Endothelial cell of umbilical vein (primary cell): Measurements from ENCODE around the gene FAM228B. TPM values are rescaled to one million over a fixed set of nuclear protein-coding genes. Genes with fewer than 3 reads are reported as not detected.

ENCODE experiments used
- BruUV-seq: library from RNA; stranded (reverse); fragments of 400-500 nt; replicated peaks from 2 replicates; lab custom pipeline; 2021; lab: Mats Ljungman, UMichigan
- CTCF ChIA-PET: fragments of 300-600, 350-600 bp; sonication (Branson Sonifier 250); formaldehyde crosslinking; loops from one replicate; lab custom pipeline; 2021; ENCODE audit warnings: antibody characterized with exemption, inconsistent platforms; lab: Charles Lee
- POLR2A ChIA-PET: fragments of 300-600, 350-600 bp; sonication (Branson Sonifier 250); formaldehyde crosslinking; loops from one replicate; lab custom pipeline; 2021; ENCODE audit warnings: antibody characterized with exemption, inconsistent platforms; lab: Charles Lee
- DNase-seq: peaks from one replicate; pipeline ENCODE4 v3.0.0-alpha.2; 2011; ENCODE audit warnings: low read depth, low spot score
- FAIRE-seq: peaks from 2 replicates; lab custom pipeline; 2011; peaks lifted over from hg19 to GRCh38; lab: Jason Lieb, UNC
- H2AFZ ChIP-seq: 2 replicates; pipeline ENCODE4 v1.6.0; 2012; ENCODE audit warnings: low read depth, low read length, control low read depth, inconsistent platforms
- H3K27ac ChIP-seq: 2 replicates; pipeline ENCODE4 v1.5.1; 2011; ENCODE audit warnings: low read depth, mild to moderate bottlenecking, control low read depth, low read length, moderate library complexity; ENCODE audit not compliant: insufficient read depth
- H3K27me3 ChIP-seq, 2 experiments: 2 replicates each; pipeline versions ENCODE4 v1.6.0 to v1.6.1; 2011; ENCODE audit warnings: low read length in 2 of 2, mixed read lengths in 1 of 2; ENCODE audit not compliant: control insufficient read depth in 2 of 2, insufficient read depth in 2 of 2
- H3K36me3 ChIP-seq, 2 experiments: 2 replicates in 1 of 2; 3 replicates in 1 of 2; pipeline ENCODE4 v1.5.1; 2011; ENCODE audit warnings: low read length in 2 of 2, mild to moderate bottlenecking in 1 of 2, moderate library complexity in 1 of 2; ENCODE audit not compliant: control insufficient read depth in 2 of 2, insufficient read depth in 2 of 2; ENCODE audit errors: extremely low read depth in 1 of 2
- H3K4me1 ChIP-seq: 3 replicates; pipeline ENCODE4 v1.5.1; 2011; ENCODE audit warnings: mild to moderate bottlenecking, low read length; ENCODE audit not compliant: control insufficient read depth, insufficient read depth; ENCODE audit errors: extremely low read depth
- H3K4me2 ChIP-seq: 2 replicates; pipeline ENCODE4 v1.6.1; 2011; ENCODE audit warnings: low read length, control low read depth, mixed read lengths; ENCODE audit not compliant: insufficient read depth
- H3K4me3 ChIP-seq, 3 experiments: fragments of 200-600 bp in 1 of 3; sonication (generic), shearing (Covaris generic) in 1 of 3; replicated peaks in 1 of 3; 2 replicates each; pipeline ENCODE4 v1.5.1; 2011 to 2016; ENCODE audit warnings: control low read depth in 3 of 3, low read length in 3 of 3, mild to moderate bottlenecking in 2 of 3, inconsistent platforms in 1 of 3, low read depth in 1 of 3, moderate library complexity in 1 of 3; ENCODE audit not compliant: insufficient read depth in 1 of 3
- H3K79me2 ChIP-seq: 2 replicates; pipeline ENCODE4 v1.6.0; 2012; ENCODE audit warnings: low read length, inconsistent platforms; ENCODE audit not compliant: control insufficient read depth, insufficient read depth
- H3K9ac ChIP-seq: replicated peaks from 2 replicates; pipeline ENCODE3; 2011; ENCODE audit warnings: low read length, control low read depth; ENCODE audit not compliant: insufficient read depth; ENCODE audit errors: extremely low read depth
- H3K9me1 ChIP-seq: replicated peaks from 3 replicates; pipeline ENCODE4 v1.6.0; 2011; ENCODE audit warnings: mild to moderate bottlenecking, low read length; ENCODE audit not compliant: control insufficient read depth, insufficient read depth; ENCODE audit errors: extremely low read depth
- H3K9me3 ChIP-seq: replicated peaks from 2 replicates; pipeline ENCODE4 v1.5.1; 2012; ENCODE audit warnings: low read length, inconsistent platforms; ENCODE audit not compliant: control insufficient read depth, insufficient read depth
- H4K20me1 ChIP-seq: replicated peaks from 2 replicates; pipeline ENCODE3; 2011; ENCODE audit warnings: mild to moderate bottlenecking, low read length; ENCODE audit not compliant: control insufficient read depth, insufficient read depth; ENCODE audit errors: extremely low read depth
- CTCF ChIP-seq, 2 donors: IDR thresholded peaks; 1 replicate in 1 of 2; 2 replicates in 1 of 2; pipeline ENCODE4 v1.5.1; 2011; ENCODE audit warnings: low read length in 2 of 2, mild to moderate bottlenecking in 2 of 2, moderate library complexity in 2 of 2, control low read depth in 1 of 2, inconsistent platforms in 1 of 2, low read depth in 1 of 2; ENCODE audit not compliant: insufficient read depth in 1 of 2; ENCODE audit errors: extremely low read depth in 1 of 2
- EZH2 ChIP-seq: IDR thresholded peaks from 2 replicates; pipeline ENCODE4 v1.6.1; 2012; ENCODE audit warnings: borderline replicate concordance, low read depth, mild to moderate bottlenecking, moderate library complexity, low read length, inconsistent platforms; ENCODE audit not compliant: severe bottlenecking
- FOS ChIP-seq: IDR thresholded peaks from 2 replicates; pipeline ENCODE4 v1.6.1; 2011; ENCODE audit warnings: mild to moderate bottlenecking, low read length, moderate library complexity, borderline replicate concordance; ENCODE audit not compliant: insufficient read depth
- GATA2 ChIP-seq: IDR thresholded peaks from 2 replicates; pipeline ENCODE4 v1.7.0; 2011; ENCODE audit warnings: low read depth, mild to moderate bottlenecking, moderate library complexity, mixed read lengths, low read length; ENCODE audit not compliant: insufficient read length, insufficient read depth
- JUN ChIP-seq: IDR thresholded peaks from 2 replicates; pipeline ENCODE4 v1.6.1; 2011; ENCODE audit warnings: borderline replicate concordance, low read depth; ENCODE audit not compliant: insufficient read length, insufficient read depth
- MYC ChIP-seq: IDR thresholded peaks from one replicate; pipeline ENCODE4 v1.6.1; 2011; ENCODE audit warnings: mild to moderate bottlenecking, low read depth, low read length
- POLR2A ChIP-seq: IDR thresholded peaks from 2 replicates; pipeline ENCODE4 v1.6.1; 2012; ENCODE audit warnings: low read depth, mild to moderate bottlenecking, control low read depth, low read length
- POLR2AphosphoS5 ChIP-seq: IDR thresholded peaks from 2 replicates; pipeline ENCODE4 v1.6.1; 2012; ENCODE audit warnings: low read depth, mild to moderate bottlenecking, control low read depth, low read length, moderate library complexity; ENCODE audit not compliant: insufficient read depth
- dilution Hi-C: fragments of 300-500 bp; cut with MboI; formaldehyde crosslinking; loops from one replicate; pipeline ENCODE4 v1.15.0; 2019; ENCODE audit warnings: low sequenced_read_pairs; ENCODE audit not compliant: extremely low pct_ligation_motif_present
- intact Hi-C: fragments of 100-400 bp; cut with micrococcal nuclease; formaldehyde crosslinking; loops from one replicate; pipeline ENCODE4 v1.10.0; 2022
- polyA plus RNA-seq, 4 experiments: library from polyadenylated mRNA; depleted of rRNA in 3 of 4; stranded (reverse) in 3 of 4; unstranded in 1 of 4; fragments of >200 nt; gene quantifications; 2 replicates each; pipeline versions ENCODE4 v1.2.1 to v1.2.3, GENCODE V29; 2011 to 2012; ENCODE audit warnings: missing spikeins in 1 of 4
- total RNA-seq: library from RNA; stranded (reverse); gene quantifications from 2 replicates; pipeline ENCODE4 v1.2.3, GENCODE V29; 2021
- TF ChIP-seq, protein P1 (sequence below): IDR thresholded peaks from 2 replicates; pipeline ENCODE4 v1.6.1; 2011; ENCODE audit not compliant: insufficient read depth, insufficient read length

Gene FAM228B
- total and polyA plus RNA-seq, 2 donors (not counting 3 experiments of a cell fraction or from before 2014, with no cell fraction given), result 1.6 to 11.9 TPM

- H3K9me3 ChIP-seq, result no peaks in the 10 kb centered on the region
- peak within 1 kb of the TSS; percentile 74 for H3K4me2 ChIP-seq
- H2AFZ ChIP-seq, result peak within 1 kb of the TSS; percentile 69
- peaks cover 12% of the 10 kb centered on the region for H3K4me1 ChIP-seq
- TSS peak; percentile 72 for BruUV-seq
- dilution Hi-C loops, result no loop called here
- peak within 1 kb of the TSS; percentile 18 for H3K27ac ChIP-seq
- H3K79me2 ChIP-seq, result peaks cover 34% of the 10 kb centered on the region
- H3K27me3 ChIP-seq, result no peaks in the 10 kb centered on the region
- H3K9me1 ChIP-seq, result no peaks in the 10 kb centered on the region
- intact Hi-C loops, result loop anchor here (1.0 to 2.0 kb wide), 5 partner anchors 8 to 149 kb away; partner anchors contain the start of genes ATAD2B, TP53I3 and WDCP
- H4K20me1 ChIP-seq, result no peaks in the 10 kb centered on the region
- peaks cover 7 to 12% of the 10 kb centered on the region in 2 experiments for H3K36me3 ChIP-seq
- peak; percentile 69 for TF ChIP-seq POLR2AphosphoS5
- TF ChIP-seq, protein P1, sequence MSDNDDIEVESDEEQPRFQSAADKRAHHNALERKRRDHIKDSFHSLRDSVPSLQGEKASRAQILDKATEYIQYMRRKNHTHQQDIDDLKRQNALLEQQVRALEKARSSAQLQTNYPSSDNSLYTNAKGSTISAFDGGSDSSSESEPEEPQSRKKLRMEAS, result no peak
- TF ChIP-seq POLR2A, result peak; percentile 79
- TF ChIP-seq FOS, result peak; percentile 12
- no peak for TF ChIP-seq EZH2
- no peak for TF ChIP-seq GATA2
- no peak for TF ChIP-seq MYC
- TF ChIP-seq JUN, result no peak
- TF ChIP-seq CTCF (IDR thresholded peaks at IDR 0.05; ENCODE audit: extremely low read depth in 1 of 2, insufficient read depth in 1 of 2, low read depth in 1 of 2, low read length in 2 of 2), result no peak
- DNase-seq (peak; percentile 98), FAIRE-seq (peak; percentile 97)
- CTCF ChIA-PET, result interaction anchor here (0.6 to 2.0 kb wide), 7 partner anchors 9 to 283 kb away, joined by 3 to 15 read pairs (median 6); partner anchors contain the start of genes ATAD2B, TP53I3 and WDCP
- POLR2A ChIA-PET, result interaction anchor here (0.6 to 1.9 kb wide), 5 partner anchors 8 to 149 kb away, joined by 3 to 8 read pairs (median 5); partner anchors contain the start of genes MFSD2B, TP53I3 and WDCP
- H3K4me3 ChIP-seq, result peak within 1 kb of the TSS; percentile 79 to 92 (median 87)
- peak within 1 kb of the TSS; percentile 90 for H3K9ac ChIP-seq
Observed at GRCh38 chr2:24075915-24076848, 47.1 kb upstream of the FAM228B start, which contains the start of gene SF3B6. Gene SF3B6 (minus strand): TSS chr2:24076326. CDS start chr2:24076229, 97 bp downstream.
